PC-9 (cell line): ENCODE measurements around the gene GPR142. TPM values are rescaled to one million over a fixed set of nuclear protein-coding genes. Genes with fewer than 3 reads are reported as not detected.

Experiments used
- BruUV-seq: library from RNA; stranded (reverse); fragments of 400-500 nt; replicated peaks from 2 replicates; lab custom pipeline; 2021; lab: Mats Ljungman, UMichigan
- CTCF ChIA-PET: fragments of 300-600 bp; sonication (Branson Sonifier 250); formaldehyde crosslinking; loops from one replicate; lab custom pipeline; 2022; ENCODE audit warnings: antibody characterized with exemption; lab: Charles Lee
- POLR2A ChIA-PET: fragments of 300-600 bp; sonication (Branson Sonifier 250); formaldehyde crosslinking; loops from one replicate; lab custom pipeline; 2022; ENCODE audit warnings: antibody characterized with exemption; ENCODE audit not compliant: unreplicated experiment; lab: Charles Lee
- DNase-seq, 2 experiments: peaks; one replicate each; pipeline versions ENCODE4 v3.0.0 to v3.0.0-alpha.2; 2015 to 2022; ENCODE audit warnings: mixed read lengths in 1 of 2
- H2AFZ ChIP-seq: fragments of 200-600 bp; sonication (generic); 2 replicates; pipeline ENCODE4 v1.8.1; 2017; ENCODE audit warnings: antibody characterized with exemption
- H3F3A ChIP-seq: fragments of 200-600 bp; sonication (generic); 2 replicates; pipeline ENCODE4 v1.8.1; 2017; ENCODE audit warnings: antibody characterized with exemption, mild to moderate bottlenecking, low read depth; ENCODE audit not compliant: insufficient read depth
- H3K27ac ChIP-seq: fragments of 200-600 bp; sonication (generic); 2 replicates; pipeline ENCODE4 v1.6.1; 2016; ENCODE audit warnings: mixed run types
- H3K27me3 ChIP-seq: fragments of 200-600 bp; sonication (generic); 2 replicates; pipeline ENCODE4 v1.6.1; 2016; ENCODE audit warnings: low read depth, mixed run types; ENCODE audit not compliant: insufficient read depth
- H3K36me3 ChIP-seq: fragments of 200-600 bp; sonication (generic); 2 replicates; pipeline ENCODE4 v1.6.1; 2016; ENCODE audit warnings: low read depth, mixed run types
- H3K4me1 ChIP-seq: fragments of 200-600 bp; sonication (generic); replicated peaks from 2 replicates; pipeline ENCODE4 v1.6.1; 2016; ENCODE audit warnings: mixed run types; ENCODE audit not compliant: insufficient read depth
- H3K4me2 ChIP-seq: fragments of 200-600 bp; sonication (generic); 2 replicates; pipeline ENCODE4 v1.6.1; 2017; ENCODE audit warnings: mixed run types
- H3K4me3 ChIP-seq: fragments of 200-600 bp; sonication (generic); 2 replicates; pipeline ENCODE4 v1.6.1; 2016; ENCODE audit warnings: mixed run types
- H3K79me2 ChIP-seq: fragments of 200-600 bp; sonication (generic); 2 replicates; pipeline ENCODE4 v1.6.1; 2017; ENCODE audit warnings: low read depth, mixed run types
- H3K9me2 ChIP-seq: fragments of 200-600 bp; sonication (generic); 2 replicates; pipeline ENCODE4 v1.8.1; 2017; ENCODE audit warnings: mild to moderate bottlenecking; ENCODE audit not compliant: insufficient read depth
- H3K9me3 ChIP-seq: fragments of 200-600 bp; sonication (generic); 2 replicates; pipeline ENCODE4 v1.8.1; 2016; ENCODE audit warnings: low read depth; ENCODE audit not compliant: insufficient read depth
- H4K20me1 ChIP-seq: fragments of 200-600 bp; sonication (generic); 2 replicates; pipeline ENCODE4 v1.8.1; 2017; ENCODE audit not compliant: insufficient read depth
- EZH2 ChIP-seq: fragments of 200-600 bp; sonication (generic); IDR thresholded peaks from 2 replicates; pipeline ENCODE4 v1.8.0; 2017; ENCODE audit warnings: antibody characterized with exemption, low read depth
- intact Hi-C: fragments of 100-400 bp; cut with micrococcal nuclease; formaldehyde crosslinking; loops from one replicate; pipeline ENCODE4 v1.10.0; 2022; ENCODE audit not compliant: unreplicated experiment
- total RNA-seq: library from RNA; stranded (reverse); gene quantifications from 2 replicates; pipeline ENCODE4 v1.2.3, GENCODE V29; 2021
- TF ChIP-seq, protein P1 (sequence below): fragments of 200-600 bp; sonication (generic); conservative IDR thresholded peaks from 2 replicates; pipeline ENCODE4 v1.6.1; 2017; ENCODE audit warnings: mixed run types, antibody characterized with exemption, mild to moderate bottlenecking, moderate library complexity

GPR142 gene
- total RNA-seq, 1 experiment from 2014 or later, result not detected

DNA sequence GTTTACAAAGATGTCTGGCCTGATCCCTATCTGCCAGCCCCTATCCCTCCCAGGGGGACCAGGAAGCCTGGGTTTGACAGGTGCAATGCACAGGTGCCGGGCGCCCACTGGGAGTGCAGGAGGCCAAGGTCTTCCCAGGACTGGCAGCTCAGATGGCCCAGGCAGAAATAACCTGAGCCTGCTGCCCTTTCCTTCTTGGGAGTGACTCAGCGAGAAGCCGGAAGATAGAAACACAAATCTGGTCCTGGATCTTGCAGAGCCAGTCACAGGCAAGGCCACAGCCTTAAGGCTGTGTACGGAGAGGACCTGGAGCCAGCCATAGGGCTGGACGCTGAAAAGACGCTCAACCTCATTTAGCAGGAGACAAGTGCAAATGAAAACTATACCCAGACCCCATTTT is 27.7 kb downstream of the GPR142 start:
- Histone ChIP-seq H2AFZ (peak overlapping the region; percentile 10; the same call in 1 of the 2 replicates), H3K9me3 (no peaks in the 10 kb centered on the region), H4K20me1 (no peaks in the 10 kb centered on the region), H3K4me3 (no peak overlapping the region), H3K79me2 (no peaks in the 10 kb centered on the region), H3K36me3 (no peaks in the 10 kb centered on the region), H3K4me1 (peaks cover 12% of the 10 kb centered on the region), H3F3A (no peaks in the 10 kb centered on the region), H3K27ac (peak overlapping the region; percentile 14; the same call in 1 of the 2 replicates), H3K4me2 (peak overlapping the region; percentile 43), H3K9me2 (no peaks in the 10 kb centered on the region), H3K27me3 (no peaks in the 10 kb centered on the region)
- POLR2A ChIA-PET, result interaction anchor here (0.5 kb wide), 2 partner anchors 14 to 22 kb away, joined by 3 to 5 read pairs; no protein-coding TSS in a partner anchor
- no TSS peak for BruUV-seq
- intact Hi-C loops, result loop anchor here (5.0 kb wide), 1 partner anchor 57 kb away; no protein-coding TSS in a partner anchor
- CTCF ChIA-PET, result interaction anchor here (0.6 kb wide), 1 partner anchor 13 kb away, joined by 5 read pairs; no protein-coding TSS in a partner anchor
- TF ChIP-seq EZH2, result no peak
- TF ChIP-seq, protein P1, sequence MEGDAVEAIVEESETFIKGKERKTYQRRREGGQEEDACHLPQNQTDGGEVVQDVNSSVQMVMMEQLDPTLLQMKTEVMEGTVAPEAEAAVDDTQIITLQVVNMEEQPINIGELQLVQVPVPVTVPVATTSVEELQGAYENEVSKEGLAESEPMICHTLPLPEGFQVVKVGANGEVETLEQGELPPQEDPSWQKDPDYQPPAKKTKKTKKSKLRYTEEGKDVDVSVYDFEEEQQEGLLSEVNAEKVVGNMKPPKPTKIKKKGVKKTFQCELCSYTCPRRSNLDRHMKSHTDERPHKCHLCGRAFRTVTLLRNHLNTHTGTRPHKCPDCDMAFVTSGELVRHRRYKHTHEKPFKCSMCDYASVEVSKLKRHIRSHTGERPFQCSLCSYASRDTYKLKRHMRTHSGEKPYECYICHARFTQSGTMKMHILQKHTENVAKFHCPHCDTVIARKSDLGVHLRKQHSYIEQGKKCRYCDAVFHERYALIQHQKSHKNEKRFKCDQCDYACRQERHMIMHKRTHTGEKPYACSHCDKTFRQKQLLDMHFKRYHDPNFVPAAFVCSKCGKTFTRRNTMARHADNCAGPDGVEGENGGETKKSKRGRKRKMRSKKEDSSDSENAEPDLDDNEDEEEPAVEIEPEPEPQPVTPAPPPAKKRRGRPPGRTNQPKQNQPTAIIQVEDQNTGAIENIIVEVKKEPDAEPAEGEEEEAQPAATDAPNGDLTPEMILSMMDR, result no peak
- peak; percentile 68 to 77 for DNase-seq

DNA sequence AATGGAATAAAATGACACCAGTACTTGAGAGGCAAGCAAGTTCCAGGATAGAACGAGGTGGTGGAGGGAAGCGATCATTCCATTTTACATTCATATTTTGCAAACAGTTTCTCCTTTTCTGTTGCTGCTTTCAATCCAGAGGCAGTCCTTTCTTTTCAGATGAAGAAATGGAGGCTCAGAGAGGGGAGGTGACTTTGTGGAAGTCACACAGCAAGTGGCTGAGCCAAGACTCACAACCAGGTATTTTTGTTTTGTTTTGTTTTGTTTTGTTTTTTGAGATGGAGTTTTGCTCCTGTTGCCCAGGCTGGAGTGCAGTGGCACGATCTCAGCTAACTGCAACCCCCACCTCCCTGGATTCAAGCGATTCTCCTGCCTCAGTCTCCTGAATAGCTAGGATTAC is 29.3 kb downstream of the GPR142 start:
- Histone ChIP-seq H3K79me2 (no peaks in the 10 kb centered on the region), H3K27me3 (no peaks in the 10 kb centered on the region), H4K20me1 (no peaks in the 10 kb centered on the region), H3K4me1 (peaks cover 12% of the 10 kb centered on the region), H3K36me3 (no peaks in the 10 kb centered on the region), H2AFZ (no peak overlapping the region), H3K9me2 (no peaks in the 10 kb centered on the region), H3F3A (no peaks in the 10 kb centered on the region), H3K4me2 (no peak overlapping the region), H3K4me3 (no peak overlapping the region), H3K9me3 (no peaks in the 10 kb centered on the region), H3K27ac (no peak overlapping the region)
- ChIA-PET CTCF (no interaction called here), POLR2A (no interaction called here)
- no peak for DNase-seq
- TF ChIP-seq, protein P1, result no peak
- no peak for TF ChIP-seq EZH2
- no TSS peak for BruUV-seq
- intact Hi-C loops, result loop anchor here (5.0 kb wide), 1 partner anchor 56 kb away; no protein-coding TSS in a partner anchor

DNA sequence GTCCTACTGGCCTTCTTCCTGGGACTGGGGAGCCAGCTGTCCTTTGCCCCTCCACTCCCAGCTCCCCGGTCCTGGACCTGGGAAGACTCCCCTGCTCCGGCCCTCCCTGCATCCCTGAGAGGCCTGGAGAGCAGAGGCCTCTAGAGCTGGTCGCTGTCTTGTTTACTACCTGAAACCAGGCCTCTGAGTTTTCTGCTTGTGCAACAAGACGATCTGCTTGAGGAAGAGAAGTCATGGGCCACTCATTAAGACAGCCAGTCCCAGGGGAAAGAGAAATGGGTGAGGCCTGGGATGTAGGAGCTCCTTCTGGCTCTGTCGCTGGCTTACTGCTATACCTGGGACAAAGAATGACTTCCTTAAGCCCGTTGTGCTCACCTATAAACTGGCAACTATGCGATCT is 34.7 kb downstream of the GPR142 start:
- intact Hi-C loops, result no loop called here
- POLR2A ChIA-PET, result interaction anchor here (0.6 kb wide), 1 partner anchor 25 kb away, joined by 7 read pairs; no protein-coding TSS in a partner anchor
- Histone ChIP-seq H3K27me3 (no peaks in the 10 kb centered on the region), H3K79me2 (no peaks in the 10 kb centered on the region), H4K20me1 (no peaks in the 10 kb centered on the region), H3K4me2 (no peak overlapping the region), H3F3A (no peaks in the 10 kb centered on the region), H3K9me2 (no peaks in the 10 kb centered on the region), H2AFZ (no peak overlapping the region), H3K4me1 (no peaks in the 10 kb centered on the region), H3K9me3 (no peaks in the 10 kb centered on the region), H3K4me3 (no peak overlapping the region), H3K36me3 (no peaks in the 10 kb centered on the region), H3K27ac (no peak overlapping the region)
- no peak for DNase-seq
- CTCF ChIA-PET, result no interaction called here
- no TSS peak for BruUV-seq
- TF ChIP-seq, protein P1, result no peak
- TF ChIP-seq EZH2, result no peak
